ENCODE results near the gene THSD7A. TPM values are rescaled to one million over a fixed set of nuclear protein-coding genes. Genes with fewer than 3 reads are reported as not detected.

Gene THSD7A
- total and polyA plus RNA-seq, 2 of the 8 experiments (the other 6 are each of a cell fraction or from before 2014, with no cell fraction given) = 0.44 to 1.2 TPM

- 87% methylated on average over 1 of the region's 1 CpG; no CpG with 5 or more reads in 1 of the 2 experiments for WGBS, 2 experiments (ENCODE audit: extremely low coverage in 1 of 2, insufficient coverage in 1 of 2, insufficient read length in 1 of 2, insufficient replicate concordance in 2 of 2, low coverage in 1 of 2, low lambda C conversion rate in 2 of 2, missing lambda C conversion rate in 1 of 2)
- CTCF ChIA-PET (ENCODE audit: partially characterized antibody) = no interaction called here
- H3K14ac ChIP-seq (ENCODE audit: insufficient read length) = no peak overlapping the region
- TF ChIP-seq POU5F1 (IDR thresholded peaks at IDR 0.05; ENCODE audit: low read depth, low read length) = no peak
- no peak for TF ChIP-seq SP2 (IDR thresholded peaks at IDR 0.05; ENCODE audit: low read length)
- TF ChIP-seq ATF2 (IDR thresholded peaks at IDR 0.05; ENCODE audit: low read length) = no peak
- TF ChIP-seq ZNF274 (IDR thresholded peaks at IDR 0.05; ENCODE audit: borderline replicate concordance, extremely low read depth, low read length) = no peak
- TF ChIP-seq USF2 (IDR thresholded peaks at IDR 0.05; ENCODE audit: low read length) = no peak
- no peak for TF ChIP-seq GABPA (IDR thresholded peaks at IDR 0.05; ENCODE audit: borderline replicate concordance, insufficient read depth, low read length)
- no peak for TF ChIP-seq CHD1 (IDR thresholded peaks at IDR 0.05; ENCODE audit: low read depth, low read length)
- TF ChIP-seq KDM5A (IDR thresholded peaks at IDR 0.05; ENCODE audit: low read length) = no peak
- TF ChIP-seq RFX5 (IDR thresholded peaks at IDR 0.05; ENCODE audit: borderline replicate concordance, low read depth, low read length) = no peak
- TF ChIP-seq SP4 (IDR thresholded peaks at IDR 0.05; ENCODE audit: low read length) = no peak
- no peak for TF ChIP-seq POLR2A (IDR thresholded peaks at IDR 0.05; ENCODE audit: control extremely low read depth in 1 of 2, low read depth in 2 of 2, low read length in 2 of 2)
- TF ChIP-seq GTF2F1 (IDR thresholded peaks at IDR 0.05; ENCODE audit: borderline replicate concordance, low read depth, low read length) = no peak
These were observed 258.8 kb downstream of the THSD7A start for GRCh38 chr7:11573128-11573750.

More at GRCh38 chr7:11573128-11573750, 258.8 kb downstream of the THSD7A start:
- Histone ChIP-seq H4K5ac (ENCODE audit: insufficient read length, low read depth, low read length) (no peak overlapping the region), H3K23ac (ENCODE audit: insufficient read length) (no peak overlapping the region), H3K27me3 (replicated peaks in 1 of 4; ENCODE audit: control insufficient read depth in 3 of 4, extremely low read depth in 1 of 4, insufficient read depth in 3 of 4, low read length in 3 of 4) (no peaks in the 10 kb centered on the region), H2AK5ac (ENCODE audit: low read depth, low read length) (no peak overlapping the region), H3K36me3 (ENCODE audit: control insufficient read depth in 2 of 4, insufficient read depth in 4 of 4, low read length in 3 of 4) (no peaks in the 10 kb centered on the region), H3K4me1 (replicated peaks in 1 of 4; ENCODE audit: control insufficient read depth in 3 of 4, insufficient read depth in 4 of 4, low read length in 3 of 4) (peaks cover 0 to 5% (median 0%) of the 10 kb centered on the region in 4 experiments; a peak in 1 of 7 replicates), H2AFZ (ENCODE audit: low read length) (no peak overlapping the region), H4K20me1 (replicated peaks in 1 of 2; ENCODE audit: control insufficient read depth in 1 of 2, insufficient read depth in 2 of 2, low read length in 2 of 2) (no peaks in the 10 kb centered on the region), H3K27ac (ENCODE audit: low read depth, low read length) (no peak overlapping the region), H2BK15ac (ENCODE audit: low read length) (no peak overlapping the region), H3K4ac (replicated peaks; ENCODE audit: insufficient read length, low read depth, low read length) (no peak overlapping the region), H2BK120ac (replicated peaks; ENCODE audit: low read depth, low read length) (no peak overlapping the region), H3K79me1 (ENCODE audit: low read depth, low read length) (no peaks in the 10 kb centered on the region), H2BK5ac (ENCODE audit: low read depth, low read length) (no peak overlapping the region), H3K56ac (replicated peaks; ENCODE audit: insufficient read length, low read depth, low read length) (no peak overlapping the region), H4K8ac (ENCODE audit: extremely low read depth, insufficient read depth, low read length) (no peak overlapping the region), H3K4me2 (ENCODE audit: insufficient read depth in 1 of 2, low read depth in 2 of 2, low read length in 2 of 2) (no peak overlapping the region), H3K4me3 (ENCODE audit: extremely low read depth in 1 of 4, insufficient read depth in 2 of 4, low read depth in 3 of 4, low read length in 4 of 4) (no peak overlapping the region), H4K91ac (replicated peaks; ENCODE audit: insufficient read length, low read length) (no peak overlapping the region), H3K23me2 (ENCODE audit: low read depth, low read length) (no peaks in the 10 kb centered on the region), H3K9me3 (ENCODE audit: insufficient read depth in 2 of 2, low read depth in 1 of 2, low read length in 1 of 2) (no peaks in the 10 kb centered on the region), H3K9ac (replicated peaks in 1 of 4; ENCODE audit: extremely low read depth in 1 of 4, low read depth in 3 of 4, low read length in 3 of 4) (no peak overlapping the region), H3K18ac (ENCODE audit: extremely low read depth, low read length) (no peak overlapping the region), H2BK20ac (ENCODE audit: low read length) (no peak overlapping the region), H3K79me2 (ENCODE audit: control insufficient read depth in 1 of 2, insufficient read depth in 2 of 2, low read length in 2 of 2) (no peaks in the 10 kb centered on the region), H2BK12ac (ENCODE audit: low read depth, low read length) (no peak overlapping the region)
- DNase-seq (ENCODE audit: low read depth in 1 of 2, low spot score in 2 of 2) = no peak
- POLR2A ChIA-PET (ENCODE audit: partially characterized antibody) = no interaction called here
- FAIRE-seq = no peak

Measured in H1 (cell line).